Fibroblast of mammary gland (primary cell): ENCODE measurements around the gene DDAH2.

Experiments
- DNase-seq: peaks from one replicate; pipeline ENCODE4 v3.0.0-alpha.2; 2010; ENCODE audit warnings: low read depth
- H3K4me3 ChIP-seq: 2 replicates; pipeline ENCODE4 v1.5.1; 2011; ENCODE audit warnings: low read depth, mild to moderate bottlenecking, low read length, moderate library complexity; ENCODE audit not compliant: control insufficient read depth
- TF ChIP-seq, protein P1 (sequence below): conservative IDR thresholded peaks from 2 replicates; pipeline ENCODE4 v1.5.1; 2011; ENCODE audit warnings: low read depth, low read length, inconsistent platforms; ENCODE audit not compliant: control insufficient read depth, insufficient read depth

The DDAH2 gene

GRCh38 chr6:31697555-31697954, 31.5 kb downstream of the DDAH2 start:
- TF ChIP-seq, protein P1, sequence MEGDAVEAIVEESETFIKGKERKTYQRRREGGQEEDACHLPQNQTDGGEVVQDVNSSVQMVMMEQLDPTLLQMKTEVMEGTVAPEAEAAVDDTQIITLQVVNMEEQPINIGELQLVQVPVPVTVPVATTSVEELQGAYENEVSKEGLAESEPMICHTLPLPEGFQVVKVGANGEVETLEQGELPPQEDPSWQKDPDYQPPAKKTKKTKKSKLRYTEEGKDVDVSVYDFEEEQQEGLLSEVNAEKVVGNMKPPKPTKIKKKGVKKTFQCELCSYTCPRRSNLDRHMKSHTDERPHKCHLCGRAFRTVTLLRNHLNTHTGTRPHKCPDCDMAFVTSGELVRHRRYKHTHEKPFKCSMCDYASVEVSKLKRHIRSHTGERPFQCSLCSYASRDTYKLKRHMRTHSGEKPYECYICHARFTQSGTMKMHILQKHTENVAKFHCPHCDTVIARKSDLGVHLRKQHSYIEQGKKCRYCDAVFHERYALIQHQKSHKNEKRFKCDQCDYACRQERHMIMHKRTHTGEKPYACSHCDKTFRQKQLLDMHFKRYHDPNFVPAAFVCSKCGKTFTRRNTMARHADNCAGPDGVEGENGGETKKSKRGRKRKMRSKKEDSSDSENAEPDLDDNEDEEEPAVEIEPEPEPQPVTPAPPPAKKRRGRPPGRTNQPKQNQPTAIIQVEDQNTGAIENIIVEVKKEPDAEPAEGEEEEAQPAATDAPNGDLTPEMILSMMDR = no peak
- DNase-seq = no peak
- no peak overlapping the region for H3K4me3 ChIP-seq

- no peak for DNase-seq
- no peak overlapping the region for H3K4me3 ChIP-seq
- TF ChIP-seq, protein P1 = no peak
These were observed 35.6 kb downstream of the DDAH2 start for GRCh38 chr6:31693535-31693934.

GRCh38 chr6:31692886-31693285, 36.2 kb downstream of the DDAH2 start:
- H3K4me3 ChIP-seq = no peak overlapping the region
- DNase-seq = no peak
- TF ChIP-seq, protein P1 = no peak

DNA sequence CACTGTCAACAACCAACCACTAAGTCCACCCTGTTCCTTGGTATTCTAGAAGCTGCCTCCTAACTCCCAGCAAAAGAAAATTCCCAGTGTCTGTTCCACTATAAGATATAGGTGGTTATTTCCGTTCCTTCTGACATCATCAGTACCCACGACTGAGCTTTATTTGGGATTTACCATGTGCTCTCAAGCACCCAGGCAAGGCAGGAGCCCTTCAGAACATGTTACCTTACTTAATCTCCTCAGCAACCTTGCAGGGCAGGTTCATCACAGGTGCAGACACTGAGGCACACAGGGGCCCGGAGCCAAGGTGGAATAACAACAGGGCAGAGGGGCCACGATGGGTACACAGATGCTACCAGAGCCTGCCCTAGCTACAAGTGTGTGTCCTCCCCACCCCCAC, 36.7 kb downstream of the DDAH2 start:
- no peak overlapping the region for H3K4me3 ChIP-seq
- TF ChIP-seq, protein P1 = no peak
- DNase-seq = no peak

- DNase-seq = no peak
- H3K4me3 ChIP-seq = no peak overlapping the region
- TF ChIP-seq, protein P1 = no peak
These were observed 37.5 kb downstream of the DDAH2 start for GRCh38 chr6:31691564-31692108.

DNA sequence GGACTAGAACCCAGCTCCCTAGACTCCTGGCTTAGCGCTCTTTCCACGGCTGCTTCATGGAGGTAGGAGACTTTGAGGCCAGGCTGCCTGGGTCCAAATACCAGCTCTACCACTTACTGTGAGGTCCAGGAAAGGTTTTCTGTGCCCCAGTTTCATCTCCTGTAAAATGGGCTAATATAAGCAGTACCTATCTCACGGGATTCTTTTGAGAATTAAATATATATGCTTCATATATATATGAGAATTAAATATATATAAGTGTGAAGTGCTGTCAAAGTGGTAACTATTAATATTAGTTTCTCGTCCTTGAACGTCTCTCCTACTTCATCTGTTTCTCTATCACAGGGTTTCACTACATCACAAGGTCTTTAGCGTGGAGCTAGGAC, 38.0 kb downstream of the DDAH2 start:
- no peak overlapping the region for H3K4me3 ChIP-seq
- no peak for DNase-seq
- TF ChIP-seq, protein P1 = no peak
